NCI-H1417 treated with DMSO at 0.1 percent for 48 hours (cell line): ENCODE measurements around the gene PTF1A.
"Not testable (repeated sequence)": the region's sequence is repeated elsewhere in the genome, so short reads cannot be mapped to it uniquely, and the experiment has no call there.

ENCODE experiments used
- DNase-seq: peaks from one replicate; lab custom pipeline; 2025; lab: John Stamatoyannopoulos, UW

The PTF1A gene

GRCh38 chr10:23204773-23205172 lies 12.7 kb downstream of the PTF1A start:
- DNase-seq, result no peak

- no peak for DNase-seq
These were observed 14.0 kb downstream of the PTF1A start for GRCh38 chr10:23205972-23206642.

- DNase-seq, result no peak
These were observed 25.4 kb downstream of the PTF1A start for GRCh38 chr10:23217471-23217870.

- no peak for DNase-seq
These were observed 38.5 kb downstream of the PTF1A start for GRCh38 chr10:23230582-23230981.

GRCh38 chr10:23238015-23238414 lies 45.9 kb downstream of the PTF1A start:
- DNase-seq, result no peak

- not testable (repeated sequence) for DNase-seq
These were observed 49.7 kb downstream of the PTF1A start for GRCh38 chr10:23241779-23242178.
